Measurements from ENCODE around the gene BHLHE41. TPM values are rescaled to one million over a fixed set of nuclear protein-coding genes. Genes with fewer than 3 reads are reported as not detected.

BHLHE41 gene
- total and polyA plus RNA-seq, 2 of the 8 experiments (the other 6 are each of a cell fraction or from before 2014, with no cell fraction given) = 1.1 to 3.4 TPM

DNA sequence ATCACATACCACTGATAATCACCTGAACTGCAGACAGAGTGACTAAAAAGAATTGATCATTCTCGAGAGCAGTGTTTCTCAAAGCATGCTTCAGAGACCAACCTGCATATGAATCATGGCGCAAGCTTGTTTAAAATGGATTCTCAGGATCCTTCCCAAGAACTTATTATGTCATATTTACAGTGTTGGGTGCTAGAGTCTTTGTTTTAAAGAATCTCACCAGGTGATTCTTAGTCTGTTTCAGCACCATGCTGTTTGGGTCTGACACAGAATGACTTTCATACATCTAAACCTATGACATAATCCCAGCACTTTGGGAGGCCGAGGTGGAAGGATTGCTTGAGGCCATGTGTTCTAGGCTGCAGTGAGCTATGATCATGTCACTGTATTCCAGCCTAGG, 39.3 kb upstream of the BHLHE41 start (continued):
- TF ChIP-seq SIN3A (conservative IDR thresholded peaks at IDR 0.05 in 1 of 2, IDR thresholded peaks at IDR 0.05 in 1 of 2; ENCODE audit: low read depth in 1 of 2, low read length in 2 of 2) = no peak
- no peak for TF ChIP-seq ATF2 (IDR thresholded peaks at IDR 0.05; ENCODE audit: low read length)

Measured in H1 (cell line).